GM23338 (cell line): ENCODE measurements around the gene CAPS. TPM values are rescaled to one million over a fixed set of nuclear protein-coding genes. Genes with fewer than 3 reads are reported as not detected.

Experiments used
- ATAC-seq: fragments of 200-7000 bp; cut with Tn5 transposase; 3 replicates; pipeline ENCODE4 v1.9.1; 2020
- DNase-seq: peaks from one replicate; pipeline ENCODE4 v3.0.0-alpha.2; 2015; ENCODE audit warnings: low spot score
- H2AFZ ChIP-seq: fragments of 200-600 bp; sonication (generic); 2 replicates; pipeline ENCODE4 v1.8.0; 2016; ENCODE audit warnings: antibody characterized with exemption, mild to moderate bottlenecking, moderate library complexity
- H3F3A ChIP-seq: fragments of 200-600 bp; sonication (generic); replicated peaks from 2 replicates; pipeline ENCODE4 v1.8.0; 2017; ENCODE audit warnings: antibody characterized with exemption, mixed run types, low read depth
- H3K27ac ChIP-seq: fragments of 200-600 bp; sonication (generic); 2 replicates; pipeline ENCODE4 v1.6.1; 2016; ENCODE audit warnings: low read depth
- H3K27me3 ChIP-seq: fragments of 200-600 bp; sonication (generic); 2 replicates; pipeline ENCODE4 v1.8.0; 2016; ENCODE audit warnings: mild to moderate bottlenecking, mixed run types, moderate library complexity; ENCODE audit not compliant: insufficient read depth
- H3K36me3 ChIP-seq: fragments of 200-600 bp; sonication (generic); 2 replicates; pipeline ENCODE4 v1.8.0; 2016; ENCODE audit warnings: mild to moderate bottlenecking; ENCODE audit not compliant: insufficient read depth
- H3K4me1 ChIP-seq: fragments of 200-600 bp; sonication (generic); 2 replicates; pipeline ENCODE4 v1.8.0; 2016; ENCODE audit warnings: mild to moderate bottlenecking, moderate library complexity; ENCODE audit not compliant: insufficient read depth
- H3K4me2 ChIP-seq: fragments of 200-600 bp; sonication (generic); 2 replicates; pipeline ENCODE4 v1.7.1; 2017; ENCODE audit warnings: mixed run types
- H3K4me3 ChIP-seq: fragments of 200-600 bp; sonication (generic); 2 replicates; pipeline ENCODE4 v1.6.1; 2016; ENCODE audit warnings: mixed run types
- H3K79me2 ChIP-seq: fragments of 200-600 bp; sonication (generic); replicated peaks from 2 replicates; pipeline ENCODE4 v1.8.0; 2017; ENCODE audit warnings: mild to moderate bottlenecking; ENCODE audit not compliant: insufficient read depth
- H3K9me2 ChIP-seq: fragments of 200-600 bp; sonication (generic); 2 replicates; pipeline ENCODE4 v1.8.0; 2017; ENCODE audit not compliant: insufficient read depth
- H4K20me1 ChIP-seq: fragments of 200-600 bp; sonication (generic); replicated peaks from 2 replicates; pipeline ENCODE4 v1.8.0; 2017; ENCODE audit warnings: mild to moderate bottlenecking; ENCODE audit not compliant: insufficient read depth
- H3K27ac Mint-ChIP-seq: 2 replicates; pipeline ENCODE4 v1.8.0; 2020; ENCODE audit warnings: inconsistent platforms, mild to moderate bottlenecking, moderate library complexity, mixed read lengths
- H3K27me3 Mint-ChIP-seq: 3 replicates; pipeline ENCODE4 v1.8.0; 2022; ENCODE audit warnings: low read depth, mild to moderate bottlenecking, moderate library complexity, mixed read lengths, inconsistent platforms; ENCODE audit not compliant: insufficient read depth, poor library complexity
- H3K36me3 Mint-ChIP-seq: 3 replicates; pipeline ENCODE4 v1.8.0; 2021; ENCODE audit warnings: low read depth, mild to moderate bottlenecking, inconsistent platforms, moderate library complexity, mixed read lengths
- H3K4me1 Mint-ChIP-seq: 3 replicates; pipeline ENCODE4 v1.8.0; 2020; ENCODE audit warnings: mild to moderate bottlenecking, inconsistent platforms, mixed read lengths
- H3K4me3 Mint-ChIP-seq: 3 replicates; pipeline ENCODE4 v1.8.0; 2021; ENCODE audit warnings: moderate library complexity, mild to moderate bottlenecking, inconsistent platforms, mixed read lengths
- H3K9me3 Mint-ChIP-seq: 3 replicates; pipeline ENCODE4 v1.8.0; 2020; ENCODE audit warnings: moderate library complexity, mild to moderate bottlenecking, inconsistent platforms, mixed read lengths
- CREB1 ChIP-seq: fragments of 250-450 bp; sonication (Bioruptor Pico); IDR thresholded peaks from 2 replicates; pipeline ENCODE4 v1.5.0; 2020; ENCODE audit warnings: low read depth, mild to moderate bottlenecking, moderate library complexity
- EZH2 ChIP-seq: fragments of 200-600 bp; sonication (generic); IDR thresholded peaks from one replicate; pipeline ENCODE4 v1.8.0; 2017; ENCODE audit warnings: antibody characterized with exemption, mild to moderate bottlenecking, low read depth; ENCODE audit not compliant: unreplicated experiment
- EZH2phosphoT487 ChIP-seq: fragments of 200-600 bp; sonication (generic); IDR thresholded peaks from one replicate; pipeline ENCODE4 v1.8.1; 2018; ENCODE audit warnings: antibody characterized with exemption; ENCODE audit not compliant: unreplicated experiment
- JUNB ChIP-seq: IDR thresholded peaks from one replicate; pipeline ENCODE4 v1.6.1; 2016; ENCODE audit warnings: antibody characterized with exemption; ENCODE audit not compliant: unreplicated experiment
- NANOG ChIP-seq: IDR thresholded peaks from 2 replicates; pipeline ENCODE4 v1.6.1; 2016; ENCODE audit warnings: antibody characterized with exemption, borderline replicate concordance
- POLR2AphosphoS5 ChIP-seq: IDR thresholded peaks from 2 replicates; pipeline ENCODE4 v1.6.1; 2016; ENCODE audit warnings: antibody characterized with exemption, low read depth
- STAT1 ChIP-seq: IDR thresholded peaks from one replicate; pipeline ENCODE4 v1.6.1; 2016; ENCODE audit warnings: antibody characterized with exemption; ENCODE audit not compliant: unreplicated experiment
- ZNF114 ChIP-seq: fragments of 250-450 bp; sonication (Bioruptor Pico); IDR thresholded peaks from 2 replicates; pipeline ENCODE4 v1.5.0; 2020; ENCODE audit warnings: mild to moderate bottlenecking, moderate library complexity
- ZNF331 ChIP-seq: fragments of 250-450 bp; sonication (Bioruptor Pico); IDR thresholded peaks from 2 replicates; pipeline ENCODE4 v1.5.0; 2020; ENCODE audit warnings: low read depth, mild to moderate bottlenecking, moderate library complexity
- polyA plus RNA-seq: library from polyadenylated mRNA; unstranded; fragments of >200 nt; fragmentation: Nextera tagmentation; extraction: Ambion mirVana; gene quantifications from 2 replicates; pipeline ENCODE4 v1.2.1, GENCODE V29; 2016
- total RNA-seq: library from RNA; depleted of rRNA; stranded (reverse); fragments of >200 nt; shearing (Covaris generic); gene quantifications from 2 replicates; pipeline ENCODE4 v1.2.3, GENCODE V29; 2014
- TF ChIP-seq, protein P1 (sequence below): IDR thresholded peaks from one replicate; pipeline ENCODE4 v1.6.1; 2018; ENCODE audit warnings: antibody characterized with exemption; ENCODE audit not compliant: unreplicated experiment
- TF ChIP-seq, protein P2 (sequence below), 2 experiments: fragments of 200-600 bp in 1 of 2; sonication (generic) in 1 of 2; conservative IDR thresholded peaks; 2 replicates each; pipeline versions ENCODE4 v1.5.1 to v1.6.1; 2016 to 2017; ENCODE audit warnings: antibody characterized with exemption in 2 of 2, low read depth in 2 of 2, mild to moderate bottlenecking in 2 of 2, moderate library complexity in 1 of 2
- TF ChIP-seq, protein P3 (sequence below): IDR thresholded peaks from 2 replicates; pipeline ENCODE4 v1.6.1; 2016; ENCODE audit warnings: antibody characterized with exemption

The CAPS gene
- total and polyA plus RNA-seq, 2 experiments from 2014 or later: 1.5 to 3.2 TPM

- DNase-seq (no peak), ATAC-seq (no peak)
- H3K36me3 ChIP-seq: no peaks in the 10 kb centered on the region
- H3K79me2 ChIP-seq: no peaks in the 10 kb centered on the region
- Mint-ChIP-seq H3K36me3 (no peaks in the 10 kb centered on the region; the same call in 2 of the 3 replicates), H3K27me3 (peaks cover 4% of the 10 kb centered on the region), H3K9me3 (no peaks in the 10 kb centered on the region), H3K4me3 (no peak overlapping the region), H3K27ac (no peak overlapping the region), H3K4me1 (no peaks in the 10 kb centered on the region)
- no peak overlapping the region for H3K27ac ChIP-seq
- no peak overlapping the region for H3K4me2 ChIP-seq
- H3K9me2 ChIP-seq: no peaks in the 10 kb centered on the region
- H2AFZ ChIP-seq: no peak overlapping the region
- TF ChIP-seq, protein P1, sequence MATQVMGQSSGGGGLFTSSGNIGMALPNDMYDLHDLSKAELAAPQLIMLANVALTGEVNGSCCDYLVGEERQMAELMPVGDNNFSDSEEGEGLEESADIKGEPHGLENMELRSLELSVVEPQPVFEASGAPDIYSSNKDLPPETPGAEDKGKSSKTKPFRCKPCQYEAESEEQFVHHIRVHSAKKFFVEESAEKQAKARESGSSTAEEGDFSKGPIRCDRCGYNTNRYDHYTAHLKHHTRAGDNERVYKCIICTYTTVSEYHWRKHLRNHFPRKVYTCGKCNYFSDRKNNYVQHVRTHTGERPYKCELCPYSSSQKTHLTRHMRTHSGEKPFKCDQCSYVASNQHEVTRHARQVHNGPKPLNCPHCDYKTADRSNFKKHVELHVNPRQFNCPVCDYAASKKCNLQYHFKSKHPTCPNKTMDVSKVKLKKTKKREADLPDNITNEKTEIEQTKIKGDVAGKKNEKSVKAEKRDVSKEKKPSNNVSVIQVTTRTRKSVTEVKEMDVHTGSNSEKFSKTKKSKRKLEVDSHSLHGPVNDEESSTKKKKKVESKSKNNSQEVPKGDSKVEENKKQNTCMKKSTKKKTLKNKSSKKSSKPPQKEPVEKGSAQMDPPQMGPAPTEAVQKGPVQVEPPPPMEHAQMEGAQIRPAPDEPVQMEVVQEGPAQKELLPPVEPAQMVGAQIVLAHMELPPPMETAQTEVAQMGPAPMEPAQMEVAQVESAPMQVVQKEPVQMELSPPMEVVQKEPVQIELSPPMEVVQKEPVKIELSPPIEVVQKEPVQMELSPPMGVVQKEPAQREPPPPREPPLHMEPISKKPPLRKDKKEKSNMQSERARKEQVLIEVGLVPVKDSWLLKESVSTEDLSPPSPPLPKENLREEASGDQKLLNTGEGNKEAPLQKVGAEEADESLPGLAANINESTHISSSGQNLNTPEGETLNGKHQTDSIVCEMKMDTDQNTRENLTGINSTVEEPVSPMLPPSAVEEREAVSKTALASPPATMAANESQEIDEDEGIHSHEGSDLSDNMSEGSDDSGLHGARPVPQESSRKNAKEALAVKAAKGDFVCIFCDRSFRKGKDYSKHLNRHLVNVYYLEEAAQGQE: no peak
- TF ChIP-seq, protein P2, sequence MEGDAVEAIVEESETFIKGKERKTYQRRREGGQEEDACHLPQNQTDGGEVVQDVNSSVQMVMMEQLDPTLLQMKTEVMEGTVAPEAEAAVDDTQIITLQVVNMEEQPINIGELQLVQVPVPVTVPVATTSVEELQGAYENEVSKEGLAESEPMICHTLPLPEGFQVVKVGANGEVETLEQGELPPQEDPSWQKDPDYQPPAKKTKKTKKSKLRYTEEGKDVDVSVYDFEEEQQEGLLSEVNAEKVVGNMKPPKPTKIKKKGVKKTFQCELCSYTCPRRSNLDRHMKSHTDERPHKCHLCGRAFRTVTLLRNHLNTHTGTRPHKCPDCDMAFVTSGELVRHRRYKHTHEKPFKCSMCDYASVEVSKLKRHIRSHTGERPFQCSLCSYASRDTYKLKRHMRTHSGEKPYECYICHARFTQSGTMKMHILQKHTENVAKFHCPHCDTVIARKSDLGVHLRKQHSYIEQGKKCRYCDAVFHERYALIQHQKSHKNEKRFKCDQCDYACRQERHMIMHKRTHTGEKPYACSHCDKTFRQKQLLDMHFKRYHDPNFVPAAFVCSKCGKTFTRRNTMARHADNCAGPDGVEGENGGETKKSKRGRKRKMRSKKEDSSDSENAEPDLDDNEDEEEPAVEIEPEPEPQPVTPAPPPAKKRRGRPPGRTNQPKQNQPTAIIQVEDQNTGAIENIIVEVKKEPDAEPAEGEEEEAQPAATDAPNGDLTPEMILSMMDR (conservative IDR thresholded peaks at IDR 0.05; ENCODE audit: low read depth in 2 of 2): no peak
- TF ChIP-seq STAT1 (no peak), EZH2 (no peak), ZNF114 (CRISPR knock-in tag) (no peak), POLR2AphosphoS5 (no peak), EZH2phosphoT487 (no peak), CREB1 (no peak), JUNB (no peak), NANOG (no peak), ZNF331 (CRISPR knock-in tag) (no peak)
- TF ChIP-seq, protein P3, sequence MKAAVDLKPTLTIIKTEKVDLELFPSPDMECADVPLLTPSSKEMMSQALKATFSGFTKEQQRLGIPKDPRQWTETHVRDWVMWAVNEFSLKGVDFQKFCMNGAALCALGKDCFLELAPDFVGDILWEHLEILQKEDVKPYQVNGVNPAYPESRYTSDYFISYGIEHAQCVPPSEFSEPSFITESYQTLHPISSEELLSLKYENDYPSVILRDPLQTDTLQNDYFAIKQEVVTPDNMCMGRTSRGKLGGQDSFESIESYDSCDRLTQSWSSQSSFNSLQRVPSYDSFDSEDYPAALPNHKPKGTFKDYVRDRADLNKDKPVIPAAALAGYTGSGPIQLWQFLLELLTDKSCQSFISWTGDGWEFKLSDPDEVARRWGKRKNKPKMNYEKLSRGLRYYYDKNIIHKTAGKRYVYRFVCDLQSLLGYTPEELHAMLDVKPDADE: no peak
- no peaks in the 10 kb centered on the region; the same call in none of the 2 replicates for H4K20me1 ChIP-seq
- H3F3A ChIP-seq: no peaks in the 10 kb centered on the region
- H3K4me1 ChIP-seq: no peaks in the 10 kb centered on the region
- H3K27me3 ChIP-seq: no peaks in the 10 kb centered on the region
- H3K4me3 ChIP-seq: no peak overlapping the region
These were observed 3.5 kb upstream of the CAPS start for GRCh38 chr19:5910638-5910907.
